ENCODE measurements around the gene TRIM44. TPM values are rescaled to one million over a fixed set of nuclear protein-coding genes. Genes with fewer than 3 reads are reported as not detected.

TRIM44 gene, protein sequence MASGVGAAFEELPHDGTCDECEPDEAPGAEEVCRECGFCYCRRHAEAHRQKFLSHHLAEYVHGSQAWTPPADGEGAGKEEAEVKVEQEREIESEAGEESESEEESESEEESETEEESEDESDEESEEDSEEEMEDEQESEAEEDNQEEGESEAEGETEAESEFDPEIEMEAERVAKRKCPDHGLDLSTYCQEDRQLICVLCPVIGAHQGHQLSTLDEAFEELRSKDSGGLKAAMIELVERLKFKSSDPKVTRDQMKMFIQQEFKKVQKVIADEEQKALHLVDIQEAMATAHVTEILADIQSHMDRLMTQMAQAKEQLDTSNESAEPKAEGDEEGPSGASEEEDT
- total RNA-seq: 15.5 TPM

GRCh38 chr11:35662649-35663407 is at the start of gene TRIM44:
Gene TRIM44, plus strand, starts transcription at chr11:35662775. Its CDS starts 337 bp downstream, at chr11:35663112.
- DNase-seq: peak; percentile 92

GRCh38 chr11:35614939-35615569 is 47.5 kb upstream of the TRIM44 start:
- no peak for DNase-seq

DNA sequence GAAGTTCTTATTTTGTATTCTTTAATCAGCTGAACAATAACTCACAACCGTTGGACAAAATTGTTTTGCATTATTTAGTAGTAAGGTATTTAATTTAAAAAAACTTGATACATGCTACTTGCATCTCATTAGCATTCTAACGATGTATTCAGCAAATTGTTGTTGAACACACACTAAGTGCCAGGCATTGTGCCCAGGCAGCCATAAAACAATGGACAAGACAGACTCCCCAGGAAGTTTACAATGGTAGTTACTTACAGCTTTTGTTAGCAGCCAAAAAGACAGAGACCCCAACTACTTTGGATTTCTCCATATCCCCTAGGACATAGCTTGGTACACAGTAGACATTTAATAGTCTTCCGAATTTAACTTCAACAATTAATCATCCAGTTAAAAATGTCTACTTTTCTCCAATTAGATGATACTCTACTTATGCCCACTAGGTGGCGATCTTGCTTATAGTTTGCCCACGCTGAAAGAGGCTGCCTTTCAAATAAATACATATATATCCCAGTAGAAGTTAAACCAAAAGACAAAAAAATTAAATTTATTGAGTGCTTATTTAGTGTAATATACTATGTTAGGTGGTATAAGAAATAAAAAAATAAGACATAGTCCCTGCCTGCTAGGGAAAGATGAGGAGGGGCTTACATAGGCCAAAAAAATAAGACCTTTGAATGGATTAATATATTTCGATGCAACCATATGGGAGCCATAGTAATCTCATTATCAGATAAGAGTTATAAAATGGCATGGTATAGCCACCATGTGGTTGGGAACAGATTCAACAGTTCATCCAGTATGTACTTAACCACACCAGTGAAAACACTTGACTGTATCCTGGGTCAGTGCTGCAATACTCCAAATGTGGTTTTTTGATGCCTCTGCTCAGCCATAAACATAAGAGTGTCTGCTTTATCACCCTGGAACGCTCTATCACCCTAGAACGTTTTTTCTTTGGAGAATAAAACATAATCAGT is 46.4 kb upstream of the TRIM44 start:
- peak; percentile 84 for DNase-seq

DNA sequence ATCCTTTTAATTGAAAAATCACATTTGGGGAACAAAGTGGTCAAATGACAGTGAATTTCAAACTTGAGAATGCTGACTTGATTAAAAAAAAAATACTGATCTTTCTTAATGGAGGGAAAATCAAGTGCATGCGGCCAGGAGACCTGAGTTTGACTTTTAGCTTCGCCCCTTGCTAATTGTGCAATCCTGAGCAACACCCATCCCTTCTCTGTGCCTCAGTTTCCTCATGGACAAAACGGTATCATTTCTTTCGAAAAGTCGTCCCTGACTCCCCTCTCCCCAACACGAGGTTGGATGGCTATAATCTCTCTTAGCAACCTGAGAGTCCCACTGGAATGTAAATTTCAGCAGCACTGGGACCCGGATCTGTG is 45.3 kb upstream of the TRIM44 start:
- no peak for DNase-seq

DNA sequence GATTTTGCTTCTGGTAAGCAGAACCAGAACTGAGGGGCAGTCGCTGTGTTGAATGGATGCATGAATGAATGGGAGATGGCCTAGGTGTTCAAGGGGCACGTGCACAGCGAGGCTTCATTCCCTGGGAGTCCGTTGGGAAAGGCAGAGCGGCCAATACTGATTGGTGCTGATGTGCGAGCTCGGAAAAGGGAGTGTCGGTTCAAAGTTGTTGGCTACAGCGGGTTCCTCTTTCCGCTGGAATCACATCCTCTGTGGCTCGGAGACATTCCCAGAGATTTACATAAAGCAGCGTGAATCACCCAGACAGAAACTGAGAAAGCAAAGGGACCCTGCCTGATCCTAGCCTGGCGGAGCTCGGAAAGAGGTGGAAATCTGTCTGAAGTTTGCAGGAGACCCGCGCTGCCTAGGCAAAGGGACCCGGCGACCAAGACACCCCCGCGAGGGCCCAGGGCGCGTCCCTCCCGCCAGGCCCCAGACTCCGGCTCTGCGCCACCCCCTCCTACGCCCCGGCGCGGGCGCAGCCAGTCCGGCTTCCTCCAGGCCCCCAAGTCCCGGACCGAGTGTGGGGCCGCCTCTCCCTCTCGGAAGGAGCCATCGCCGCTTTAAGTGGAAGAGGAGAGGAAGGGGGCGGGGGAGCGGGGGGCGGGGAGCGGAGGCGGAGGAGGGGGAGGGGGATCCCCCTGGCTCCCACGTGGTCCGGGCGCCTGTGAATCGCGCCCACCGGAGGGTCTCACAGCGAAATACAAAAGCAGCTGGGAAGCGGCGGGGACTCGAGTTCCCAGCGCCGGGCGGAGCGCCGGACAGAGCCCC is 44.7 kb upstream of the TRIM44 start, which contains the start of gene FJX1:
Gene FJX1 (plus strand): TSS at position 774 of the 810 bp plus-strand sequence. CDS start 177 bp downstream, outside the sequence.
- peak; percentile 90 for DNase-seq

- DNase-seq: peak; percentile 48
Measured at GRCh38 chr11:35618497-35619115, 44.0 kb upstream of the TRIM44 start.

DNA sequence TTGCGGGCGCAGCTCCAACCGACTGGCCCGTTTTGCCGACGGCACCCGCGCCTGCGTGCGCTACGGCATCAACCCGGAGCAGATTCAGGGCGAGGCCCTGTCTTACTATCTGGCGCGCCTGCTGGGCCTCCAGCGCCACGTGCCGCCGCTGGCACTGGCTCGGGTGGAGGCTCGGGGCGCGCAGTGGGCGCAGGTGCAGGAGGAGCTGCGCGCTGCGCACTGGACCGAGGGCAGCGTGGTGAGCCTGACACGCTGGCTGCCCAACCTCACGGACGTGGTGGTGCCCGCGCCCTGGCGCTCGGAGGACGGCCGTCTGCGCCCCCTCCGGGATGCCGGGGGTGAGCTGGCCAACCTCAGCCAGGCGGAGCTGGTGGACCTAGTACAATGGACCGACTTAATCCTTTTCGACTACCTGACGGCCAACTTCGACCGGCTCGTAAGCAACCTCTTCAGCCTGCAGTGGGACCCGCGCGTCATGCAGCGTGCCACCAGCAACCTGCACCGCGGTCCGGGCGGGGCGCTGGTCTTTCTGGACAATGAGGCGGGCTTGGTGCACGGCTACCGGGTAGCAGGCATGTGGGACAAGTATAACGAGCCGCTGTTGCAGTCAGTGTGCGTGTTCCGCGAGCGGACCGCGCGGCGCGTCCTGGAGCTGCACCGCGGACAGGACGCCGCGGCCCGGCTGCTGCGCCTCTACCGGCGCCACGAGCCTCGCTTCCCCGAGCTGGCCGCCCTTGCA is 43.3 kb upstream of the TRIM44 start:
- DNase-seq: peak; percentile 68

- DNase-seq: peak; percentile 48
Measured at GRCh38 chr11:35619855-35620640, 42.5 kb upstream of the TRIM44 start.

DNA sequence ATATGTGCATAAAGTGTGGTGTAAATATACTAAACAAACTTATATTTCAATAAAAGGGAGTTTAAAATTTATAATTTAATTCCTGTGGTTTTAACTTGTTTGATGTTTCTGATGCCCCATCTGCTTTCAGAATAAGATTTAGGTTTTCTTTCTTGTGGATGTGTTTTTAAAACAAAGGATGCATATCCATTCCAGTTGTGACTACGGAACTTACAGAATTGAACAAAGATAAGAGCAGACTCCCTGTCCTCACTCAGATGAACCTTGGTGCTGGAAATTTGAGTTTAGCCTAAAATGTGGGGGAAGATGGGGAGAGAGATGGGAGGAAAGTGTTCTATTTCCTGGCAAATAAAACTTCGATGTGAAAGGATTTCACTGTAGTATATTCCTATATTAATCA is 41.8 kb upstream of the TRIM44 start:
- no peak for DNase-seq

DNA sequence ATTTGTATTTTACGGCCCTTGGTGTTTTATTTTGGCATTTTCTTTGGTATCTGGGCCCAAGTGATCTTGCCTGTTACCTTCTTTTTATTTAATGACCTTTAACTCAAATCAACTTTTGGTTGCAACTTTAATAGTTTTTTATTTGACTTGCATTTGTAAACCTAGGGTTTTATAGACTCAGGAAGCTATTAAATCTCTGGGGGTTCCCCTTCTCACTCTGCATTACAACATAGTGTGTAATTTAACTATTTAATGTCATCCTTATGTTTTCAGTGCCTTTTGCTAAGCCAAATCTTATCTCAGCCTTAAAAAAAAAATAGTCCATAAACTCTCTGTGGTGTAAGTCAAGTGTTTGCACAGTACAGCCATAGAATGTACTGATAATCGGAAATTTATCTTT is 41.0 kb upstream of the TRIM44 start:
- no peak for DNase-seq

DNA sequence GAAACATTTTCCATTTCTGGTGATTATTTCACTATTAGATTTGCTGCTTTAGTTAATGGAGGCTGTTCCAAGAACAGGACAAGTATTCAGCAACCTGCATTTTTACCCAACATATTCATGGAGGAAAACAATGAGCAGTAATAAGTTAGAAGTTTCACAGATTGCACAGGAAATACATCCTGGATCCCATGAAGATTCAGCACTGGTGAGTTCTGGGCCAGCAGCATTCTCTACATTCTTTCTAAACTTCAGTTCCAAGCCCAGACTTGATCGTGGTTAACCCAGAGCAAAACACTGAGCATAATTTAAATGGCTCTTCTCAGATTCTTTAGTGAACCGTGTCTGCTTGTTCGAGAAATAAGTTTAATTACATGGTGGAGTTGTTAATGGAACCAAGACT is 40.5 kb upstream of the TRIM44 start:
- peak; percentile 46 for DNase-seq

DNA sequence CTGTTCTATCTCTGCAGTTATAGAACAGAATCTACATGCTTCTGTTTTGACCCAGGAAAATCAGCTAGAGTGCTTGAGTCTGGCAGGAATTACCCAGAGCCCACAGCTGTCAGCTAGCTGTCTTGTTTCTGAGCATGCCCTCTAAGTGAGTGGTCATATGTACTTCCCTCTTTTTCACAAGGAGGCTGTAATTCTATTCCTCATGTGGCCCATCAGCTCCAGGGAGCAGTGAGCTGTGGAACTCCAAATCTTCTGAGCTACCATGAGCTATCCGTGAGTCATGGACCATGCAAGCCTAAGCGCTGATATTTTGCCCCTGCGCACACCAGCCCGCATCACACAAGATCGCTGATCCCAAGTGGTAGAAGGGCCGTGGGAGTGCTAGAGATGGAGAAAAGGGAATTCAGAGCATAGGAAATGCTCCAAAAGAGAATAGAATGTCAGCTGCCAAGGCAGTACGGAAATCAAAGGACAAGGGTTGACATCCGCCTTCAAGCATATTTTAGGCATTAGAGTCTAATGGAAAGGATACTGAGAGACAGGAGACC is 38.9 kb upstream of the TRIM44 start:
- DNase-seq: peak; percentile 68

- DNase-seq: no peak
Measured at GRCh38 chr11:35624316-35624715, 38.3 kb upstream of the TRIM44 start.

GRCh38 chr11:35624781-35625180 is 37.8 kb upstream of the TRIM44 start:
- DNase-seq: no peak

- DNase-seq: no peak
Measured at GRCh38 chr11:35626501-35626900, 36.1 kb upstream of the TRIM44 start.

GRCh38 chr11:35629511-35629910 is 33.1 kb upstream of the TRIM44 start:
- DNase-seq: no peak

GRCh38 chr11:35629914-35630313 is 32.7 kb upstream of the TRIM44 start:
- DNase-seq: no peak

DNA sequence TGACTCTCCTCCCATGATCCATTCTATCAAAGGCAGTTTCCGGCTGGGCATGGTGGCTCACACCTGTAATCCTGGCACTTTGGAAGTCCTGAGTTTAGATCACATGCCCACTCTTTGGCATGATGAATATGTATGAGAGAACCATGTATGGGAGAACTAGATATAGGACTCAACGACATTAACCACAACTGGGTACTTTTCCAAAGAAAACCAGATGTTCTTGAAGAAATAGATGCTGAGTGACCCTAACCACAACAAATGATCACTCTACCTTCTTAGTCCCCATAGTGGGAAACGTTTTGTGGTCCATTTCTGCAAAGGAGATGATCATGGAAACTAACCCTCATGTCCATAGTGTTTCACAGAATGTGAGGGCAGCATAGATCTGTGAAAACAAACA is 30.7 kb upstream of the TRIM44 start:
- no peak for DNase-seq

DNA sequence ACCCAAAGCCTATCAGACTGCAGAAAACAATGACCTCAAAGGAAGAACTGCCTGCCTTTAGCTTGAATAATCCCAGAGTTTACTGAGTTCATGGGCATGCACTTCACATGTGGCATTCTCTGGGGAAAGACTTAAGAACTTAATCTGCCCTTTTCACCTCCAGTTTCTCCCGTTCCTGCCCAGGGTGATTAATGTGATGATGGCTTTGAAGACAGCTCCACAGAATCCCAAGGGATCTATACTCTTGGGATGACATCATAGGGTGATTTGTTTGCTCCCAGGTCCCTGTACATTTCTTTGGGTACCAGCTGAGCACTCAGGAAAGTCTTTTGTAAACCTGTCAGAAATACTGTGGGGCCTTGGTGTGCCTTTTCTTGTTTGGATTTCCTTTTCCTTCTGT is 30.3 kb upstream of the TRIM44 start:
- no peak for DNase-seq

Data from tongue (tissue), 2 donors.